ENCODE results near the gene PCNX4.

PCNX4 gene

GRCh38 chr14:60107477-60107876 is 15.8 kb downstream of the PCNX4 start:
- no peak overlapping the region for H3K4me3 ChIP-seq (ENCODE audit: low read length)
- H3K79me2 ChIP-seq (ENCODE audit: low read length): no peaks in the 10 kb centered on the region
- H3K9me2 ChIP-seq (replicated peaks; ENCODE audit: insufficient read depth, low read length): no peaks in the 10 kb centered on the region
- H3K27ac ChIP-seq (ENCODE audit: low read length): no peak overlapping the region
- no peaks in the 10 kb centered on the region for H4K20me1 ChIP-seq (ENCODE audit: insufficient read depth, low read length)
- H3K27me3 ChIP-seq (replicated peaks; ENCODE audit: insufficient read depth, low read length): no peaks in the 10 kb centered on the region
- H3K4me2 ChIP-seq (ENCODE audit: low read depth, low read length): no peak overlapping the region
- DNase-seq: no peak
- 0 out of 2 replicates have a peak, but pooled peaks cover 3% of the 10 kb centered on the region for H3K4me1 ChIP-seq (ENCODE audit: low read length)
- H3K9ac ChIP-seq (ENCODE audit: low read length): no peak overlapping the region
- no peaks in the 10 kb centered on the region for H3F3A ChIP-seq (ENCODE audit: insufficient read depth, low read length)
- H3K9me3 ChIP-seq (replicated peaks; ENCODE audit: insufficient read depth, low read length): no peaks in the 10 kb centered on the region
- no peak for TF ChIP-seq EZH2 (optimal IDR thresholded peaks at IDR 0.05; ENCODE audit: low read depth, low read length)
- no peak for TF ChIP-seq EZH2phosphoT487 (IDR thresholded peaks at IDR 0.05; ENCODE audit: low read length)
- no peak for TF ChIP-seq CTCF (IDR thresholded peaks at IDR 0.05; ENCODE audit: low read length)
- no peak overlapping the region for H2AFZ ChIP-seq (ENCODE audit: low read length)
- H3K36me3 ChIP-seq (replicated peaks; ENCODE audit: insufficient read depth, low read length): no peaks in the 10 kb centered on the region

- TF ChIP-seq EZH2 (optimal IDR thresholded peaks at IDR 0.05; ENCODE audit: low read depth, low read length) (no peak), EZH2phosphoT487 (IDR thresholded peaks at IDR 0.05; ENCODE audit: low read length) (no peak), CTCF (IDR thresholded peaks at IDR 0.05; ENCODE audit: low read length) (no peak)
- no peaks in the 10 kb centered on the region for H3K36me3 ChIP-seq (replicated peaks; ENCODE audit: insufficient read depth, low read length)
- no peak overlapping the region for H3K9ac ChIP-seq (ENCODE audit: low read length)
- H3K4me2 ChIP-seq (ENCODE audit: low read depth, low read length): peak overlapping the region; percentile 32; the same call in 1 of the 2 replicates
- H3K9me2 ChIP-seq (replicated peaks; ENCODE audit: insufficient read depth, low read length): no peaks in the 10 kb centered on the region
- no peaks in the 10 kb centered on the region for H3K79me2 ChIP-seq (ENCODE audit: low read length)
- H3K27ac ChIP-seq (ENCODE audit: low read length): no peak overlapping the region
- 0 out of 2 replicates have a peak, but pooled peaks cover 3% of the 10 kb centered on the region for H3K4me1 ChIP-seq (ENCODE audit: low read length)
- no peak overlapping the region for H3K4me3 ChIP-seq (ENCODE audit: low read length)
- no peak overlapping the region for H2AFZ ChIP-seq (ENCODE audit: low read length)
- peak; percentile 10 for DNase-seq
- no peaks in the 10 kb centered on the region for H4K20me1 ChIP-seq (ENCODE audit: insufficient read depth, low read length)
- no peaks in the 10 kb centered on the region for H3F3A ChIP-seq (ENCODE audit: insufficient read depth, low read length)
- H3K27me3 ChIP-seq (replicated peaks; ENCODE audit: insufficient read depth, low read length): no peaks in the 10 kb centered on the region
- H3K9me3 ChIP-seq (replicated peaks; ENCODE audit: insufficient read depth, low read length): no peaks in the 10 kb centered on the region
These were observed 20.0 kb downstream of the PCNX4 start for GRCh38 chr14:60111732-60112131.

- Histone ChIP-seq H3K9me2 (replicated peaks; ENCODE audit: insufficient read depth, low read length) (no peaks in the 10 kb centered on the region), H3K4me2 (ENCODE audit: low read depth, low read length) (no peak overlapping the region), H3K27ac (ENCODE audit: low read length) (no peak overlapping the region), H3F3A (ENCODE audit: insufficient read depth, low read length) (no peaks in the 10 kb centered on the region), H3K9ac (ENCODE audit: low read length) (no peak overlapping the region), H3K36me3 (replicated peaks; ENCODE audit: insufficient read depth, low read length) (no peaks in the 10 kb centered on the region), H4K20me1 (ENCODE audit: insufficient read depth, low read length) (no peaks in the 10 kb centered on the region), H3K4me1 (ENCODE audit: low read length) (0 out of 2 replicates have a peak, but pooled peaks cover 3% of the 10 kb centered on the region), H3K79me2 (ENCODE audit: low read length) (no peaks in the 10 kb centered on the region), H3K4me3 (ENCODE audit: low read length) (no peak overlapping the region), H3K9me3 (replicated peaks; ENCODE audit: insufficient read depth, low read length) (no peaks in the 10 kb centered on the region), H2AFZ (ENCODE audit: low read length) (no peak overlapping the region), H3K27me3 (replicated peaks; ENCODE audit: insufficient read depth, low read length) (no peaks in the 10 kb centered on the region)
- TF ChIP-seq EZH2 (optimal IDR thresholded peaks at IDR 0.05; ENCODE audit: low read depth, low read length) (no peak), CTCF (IDR thresholded peaks at IDR 0.05; ENCODE audit: low read length) (no peak), EZH2phosphoT487 (IDR thresholded peaks at IDR 0.05; ENCODE audit: low read length) (no peak)
- DNase-seq: no peak
These were observed 23.2 kb downstream of the PCNX4 start for GRCh38 chr14:60114881-60115280.
